HCT116 (cell line): ENCODE results near the gene RNF152. TPM values are rescaled to one million over a fixed set of nuclear protein-coding genes. Genes with fewer than 3 reads are reported as not detected.

Experiments used
- ATAC-seq: fragments of 200-7000 bp; cut with Tn5 transposase; 2 replicates; pipeline ENCODE4 v1.9.1; 2020; ENCODE audit warnings: mild to moderate bottlenecking, moderate library complexity
- BruUV-seq: library from RNA; stranded (reverse); fragments of 400-500 nt; replicated peaks from 2 replicates; lab custom pipeline; 2021; lab: Mats Ljungman, UMichigan
- CTCF ChIA-PET: fragments of 300-600 bp; sonication (Branson Sonifier 250); formaldehyde crosslinking; loops from one replicate; lab custom pipeline; 2021; ENCODE audit warnings: antibody characterized with exemption; lab: Charles Lee
- POLR2A ChIA-PET: fragments of 300-600, 350-600 bp; sonication (Branson Sonifier 250); formaldehyde crosslinking; loops from one replicate; lab custom pipeline; 2021; ENCODE audit warnings: antibody characterized with exemption; lab: Charles Lee
- RAD21 ChIA-PET, 2 experiments: fragments of 300-600 bp; sonication (Branson Sonifier 250); formaldehyde crosslinking; loops; one replicate each; lab custom pipeline; 2023; ENCODE audit warnings: low total read pairs in 2 of 2; ENCODE audit not compliant: uncharacterized antibody in 2 of 2, unreplicated experiment in 2 of 2, low non-redundant PET in 1 of 2; lab: Charles Lee
- DNase-seq: peaks from one replicate; pipeline ENCODE4 v3.0.0-alpha.2; 2010; ENCODE audit warnings: low read depth, low spot score
- H2AFZ ChIP-seq: fragments of 200-600 bp; shearing (Covaris generic), sonication (generic); 2 replicates; pipeline ENCODE4 v1.6.1; 2017; ENCODE audit warnings: low read depth, mixed run types, mixed read lengths, antibody characterized with exemption, low read length; ENCODE audit not compliant: poor library complexity, severe bottlenecking
- H3K27ac ChIP-seq: 2 replicates; pipeline ENCODE4 v1.5.1; 2012; ENCODE audit warnings: low read depth, low read length
- H3K27me3 ChIP-seq: fragments of 200-600 bp; sonication (generic); 2 replicates; pipeline ENCODE4 v1.6.1; 2016; ENCODE audit warnings: mixed run types, low read length, mixed read lengths; ENCODE audit not compliant: insufficient read depth
- H3K36me3 ChIP-seq, 2 experiments: fragments of 200-500 bp in 1 of 2; fragments of 200-600 bp in 1 of 2; sonication (Bioruptor generic) in 1 of 2; sonication (generic) in 1 of 2; 2 replicates each; pipeline versions ENCODE4 v1.5.1 to v1.6.1; 2014 to 2016; ENCODE audit warnings: low read length in 2 of 2, inconsistent platforms in 1 of 2, mixed read lengths in 1 of 2, mixed run types in 1 of 2; ENCODE audit not compliant: insufficient read depth in 2 of 2, control insufficient read depth in 1 of 2
- H3K4me1 ChIP-seq, 2 experiments: fragments of 200-600 bp in 1 of 2; sonication (generic) in 1 of 2; 2 replicates each; pipeline versions ENCODE4 v1.5.1 to v1.6.1; 2012 to 2017; ENCODE audit warnings: low read length in 2 of 2, inconsistent platforms in 1 of 2, mild to moderate bottlenecking in 1 of 2, mixed read lengths in 1 of 2, mixed run types in 1 of 2, moderate library complexity in 1 of 2; ENCODE audit not compliant: insufficient read depth in 2 of 2, control insufficient read depth in 1 of 2
- H3K4me2 ChIP-seq: fragments of 200-600 bp; sonication (generic); 2 replicates; pipeline ENCODE4 v1.6.1; 2017; ENCODE audit warnings: mixed run types, low read length, mixed read lengths
- H3K4me3 ChIP-seq, 2 experiments: fragments of 200-600 bp in 1 of 2; sonication (generic) in 1 of 2; replicated peaks in 1 of 2; 2 replicates each; pipeline ENCODE4 v1.5.1; 2011 to 2016; ENCODE audit warnings: low read length in 2 of 2, control low read depth in 1 of 2, low read depth in 1 of 2, mild to moderate bottlenecking in 1 of 2, mixed read lengths in 1 of 2, mixed run types in 1 of 2
- H3K79me2 ChIP-seq: fragments of 200-600 bp; sonication (generic); 2 replicates; pipeline ENCODE4 v1.6.1; 2017; ENCODE audit warnings: mild to moderate bottlenecking, mixed run types, low read length, moderate library complexity, mixed read lengths; ENCODE audit not compliant: insufficient read depth
- H3K9ac ChIP-seq: fragments of 200-600 bp; sonication (generic); 2 replicates; pipeline ENCODE4 v1.6.1; 2016; ENCODE audit warnings: low read length, mixed read lengths
- H3K9me2 ChIP-seq: fragments of 200-600 bp; sonication (generic), shearing (Covaris generic); 2 replicates; pipeline ENCODE4 v1.6.1; 2017; ENCODE audit warnings: mixed run types, mild to moderate bottlenecking, moderate library complexity; ENCODE audit not compliant: insufficient read depth
- H3K9me3 ChIP-seq, 2 experiments: fragments of 200-500 bp in 1 of 2; fragments of 200-600 bp in 1 of 2; sonication (Bioruptor generic) in 1 of 2; sonication (generic) in 1 of 2; 2 replicates each; pipeline ENCODE4 v1.6.1; 2014 to 2017; ENCODE audit warnings: low read length in 2 of 2, mixed read lengths in 2 of 2, inconsistent platforms in 1 of 2, low read depth in 1 of 2, mild to moderate bottlenecking in 1 of 2, mixed run types in 1 of 2, moderate library complexity in 1 of 2; ENCODE audit not compliant: control insufficient read depth in 1 of 2, insufficient read depth in 1 of 2
- H4K20me1 ChIP-seq: fragments of 200-600 bp; sonication (generic), shearing (Covaris generic); 2 replicates; pipeline ENCODE4 v1.6.1; 2017; ENCODE audit warnings: mixed run types, mild to moderate bottlenecking, moderate library complexity; ENCODE audit not compliant: insufficient read depth
- EGR1 ChIP-seq: IDR thresholded peaks from 2 replicates; pipeline ENCODE4 v1.6.1; 2012; ENCODE audit warnings: low read depth
- JUND ChIP-seq: IDR thresholded peaks from 2 replicates; pipeline ENCODE4 v1.6.1; 2012
- SIN3A ChIP-seq: IDR thresholded peaks from 2 replicates; pipeline ENCODE4 v1.6.1; 2012; ENCODE audit warnings: low read depth
- SP1 ChIP-seq: IDR thresholded peaks from 2 replicates; pipeline ENCODE4 v1.6.1; 2012; ENCODE audit warnings: low read depth
- SRF ChIP-seq: IDR thresholded peaks from 2 replicates; pipeline ENCODE4 v1.6.1; 2012; ENCODE audit warnings: low read depth
- intact Hi-C: fragments of 100-400 bp; cut with micrococcal nuclease; formaldehyde crosslinking; loops from 2 replicates; pipeline ENCODE4 v1.10.0; 2022
- total RNA-seq: library from RNA; stranded (reverse); gene quantifications from one replicate; pipeline ENCODE4 v1.2.1, GENCODE V29; 2021; ENCODE audit not compliant: unreplicated experiment

The RNF152 gene
- total RNA-seq, 1 experiment from 2014 or later, result 0.47 TPM

DNA sequence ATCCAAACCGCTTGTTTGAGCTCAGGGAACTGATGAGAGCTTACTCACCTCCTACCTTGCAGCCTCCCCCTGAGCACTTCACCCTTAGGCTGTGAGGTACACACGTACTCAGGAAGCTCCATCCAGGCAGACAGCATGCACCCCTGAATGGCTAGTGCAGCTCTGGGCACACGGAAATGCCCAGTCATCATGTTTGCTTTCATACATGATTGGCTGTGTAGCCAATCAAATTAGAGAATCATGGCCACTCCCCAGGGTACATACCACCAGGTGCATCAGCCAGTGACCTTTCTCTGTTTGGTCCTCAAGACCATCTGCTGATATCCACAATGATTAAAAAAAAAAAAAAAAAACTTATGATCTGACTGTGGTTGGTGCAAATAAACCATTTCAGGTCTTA lies 42.1 kb downstream of the RNF152 start:
- Histone ChIP-seq H3K4me1 (no peaks in the 10 kb centered on the region), H3K27me3 (0 out of 2 replicates have a peak, but pooled peaks cover 12% of the 10 kb centered on the region), H3K9me3 (no peaks in the 10 kb centered on the region), H3K4me2 (no peak overlapping the region), H4K20me1 (no peaks in the 10 kb centered on the region), H2AFZ (no peak overlapping the region), H3K36me3 (no peaks in the 10 kb centered on the region), H3K4me3 (no peak overlapping the region), H3K9ac (no peak overlapping the region), H3K79me2 (no peaks in the 10 kb centered on the region), H3K9me2 (no peaks in the 10 kb centered on the region), H3K27ac (no peak overlapping the region)
- TF ChIP-seq SIN3A (no peak), JUND (no peak)
- ATAC-seq, result no peak; the same call in 1 of the 2 replicates
- BruUV-seq, result no TSS peak
- ChIA-PET CTCF (no interaction called here), POLR2A (no interaction called here), RAD21 (no interaction called here)
- intact Hi-C loops, result no loop called here
- DNase-seq, result no peak

DNA sequence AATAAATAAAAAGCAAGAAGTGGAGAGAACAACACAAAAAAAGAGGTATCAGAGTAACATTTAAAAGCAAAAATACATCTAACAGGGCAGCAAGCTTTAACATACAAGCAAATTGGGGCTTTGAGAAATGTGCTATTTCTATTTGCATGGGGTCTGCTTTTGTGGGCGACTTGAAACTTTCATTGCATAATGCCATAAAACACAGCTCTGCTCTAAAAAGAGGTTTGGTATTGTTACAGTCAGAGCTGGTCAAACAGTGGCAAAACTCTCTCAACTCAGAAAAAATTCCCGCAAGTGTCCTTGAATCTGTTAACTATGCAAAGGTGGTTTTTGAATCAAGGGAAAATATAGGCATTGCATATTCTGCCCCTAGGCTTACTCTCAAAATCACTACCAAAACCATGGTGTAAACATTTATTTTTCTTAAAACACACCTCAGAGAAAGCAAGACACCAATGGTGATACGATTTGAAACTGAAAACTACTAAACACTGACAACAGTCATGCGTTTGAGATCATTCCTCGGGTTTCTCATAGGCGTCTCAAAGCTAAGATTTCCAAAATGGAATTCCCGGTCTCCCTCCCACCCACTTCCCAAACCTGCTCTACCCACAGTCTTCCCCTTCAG lies 45.5 kb downstream of the RNF152 start:
- no peaks in the 10 kb centered on the region for H3K79me2 ChIP-seq
- ChIA-PET POLR2A (no interaction called here), CTCF (no interaction called here), RAD21 (no interaction called here)
- H2AFZ ChIP-seq, result no peak overlapping the region
- H3K36me3 ChIP-seq, result no peaks in the 10 kb centered on the region
- no peak overlapping the region for H3K27ac ChIP-seq
- H3K9me3 ChIP-seq, result no peaks in the 10 kb centered on the region
- H3K4me1 ChIP-seq, result no peaks in the 10 kb centered on the region
- ATAC-seq, result no peak
- BruUV-seq, result no TSS peak
- no peaks in the 10 kb centered on the region for H4K20me1 ChIP-seq
- no peak overlapping the region for H3K9ac ChIP-seq
- DNase-seq, result no peak
- H3K9me2 ChIP-seq, result no peaks in the 10 kb centered on the region
- H3K4me2 ChIP-seq, result no peak overlapping the region
- TF ChIP-seq SP1, result no peak
- TF ChIP-seq EGR1, result no peak
- TF ChIP-seq SRF, result no peak
- H3K4me3 ChIP-seq, result no peak overlapping the region
- 0 out of 2 replicates have a peak, but pooled peaks cover 12% of the 10 kb centered on the region for H3K27me3 ChIP-seq
- intact Hi-C loops, result no loop called here
